GM19397 (cell line): ENCODE results near the gene DMPK.
A peak's percentile ranks its signal among the peaks of the same experiment; 100 is the strongest.

Experiments
- ATAC-seq: cut with Tn5 transposase; IDR thresholded peaks from one replicate; pipeline ENCODE4 v1.9.1; 2021; ENCODE audit warnings: mild to moderate bottlenecking, moderate library complexity; ENCODE audit not compliant: unreplicated experiment

Gene DMPK

GRCh38 chr19:45786533-45786894 is 4.2 kb upstream of the DMPK start:
- ATAC-seq: no peak

- no peak for ATAC-seq
Observed at GRCh38 chr19:45785781-45786532, 3.7 kb upstream of the DMPK start.

- ATAC-seq: no peak
Observed at GRCh38 chr19:45785097-45785496, 2.8 kb upstream of the DMPK start.

GRCh38 chr19:45784096-45784495 is 1.8 kb upstream of the DMPK start:
- ATAC-seq: no peak

GRCh38 chr19:45782820-45783785 is 813 bp upstream of the DMPK start:
- ATAC-seq: no peak

- no peak for ATAC-seq
Observed at GRCh38 chr19:45781214-45782161, 802 bp downstream of the DMPK start.

- ATAC-seq: no peak
Observed at GRCh38 chr19:45780448-45781213, 1.7 kb downstream of the DMPK start.

GRCh38 chr19:45780146-45780447 is 2.2 kb downstream of the DMPK start:
- no peak for ATAC-seq

GRCh38 chr19:45779231-45780145 is 2.8 kb downstream of the DMPK start:
- ATAC-seq: peak; percentile 67

GRCh38 chr19:45778010-45778661 is 4.2 kb downstream of the DMPK start:
- no peak for ATAC-seq

GRCh38 chr19:45777395-45777961 is 4.8 kb downstream of the DMPK start:
- no peak for ATAC-seq

GRCh38 chr19:45774765-45775164 is 7.5 kb downstream of the DMPK start:
- no peak for ATAC-seq

- no peak for ATAC-seq
Observed at GRCh38 chr19:45773384-45773783, 8.9 kb downstream of the DMPK start.

GRCh38 chr19:45772912-45773311 is 9.4 kb downstream of the DMPK start:
- ATAC-seq: no peak

GRCh38 chr19:45772130-45772840 is 10.0 kb downstream of the DMPK start:
- no peak for ATAC-seq

- ATAC-seq: no peak
Observed at GRCh38 chr19:45771311-45771933, 10.9 kb downstream of the DMPK start.
